Measurements from ENCODE around the gene NOXO1.

The NOXO1 gene

GRCh38 chr16:1989209-1990100 is 8.2 kb upstream of the NOXO1 start, which contains the start of gene SYNGR3:
Gene SYNGR3 (plus strand): TSS chr16:1989970. CDS start chr16:1990103, 133 bp downstream.
- DNase-seq (ENCODE audit: insufficient read length, low spot score) (peak; percentile 61), FAIRE-seq (no peak)

GRCh38 chr16:1987198-1987597 is 5.9 kb upstream of the NOXO1 start:
- DNase-seq (ENCODE audit: insufficient read length, low spot score) (no peak), FAIRE-seq (no peak)
- no peak for TF ChIP-seq CTCF (IDR thresholded peaks at IDR 0.05; ENCODE audit: insufficient read depth, missing control alignments)

More at GRCh38 chr16:1989209-1990100, 8.2 kb upstream of the NOXO1 start, which contains the start of gene SYNGR3:
- no peak for TF ChIP-seq CTCF (IDR thresholded peaks at IDR 0.05; ENCODE audit: insufficient read depth, missing control alignments)

GRCh38 chr16:1985466-1986150 is 4.3 kb upstream of the NOXO1 start:
- DNase-seq (ENCODE audit: insufficient read length, low spot score), result no peak
- FAIRE-seq, result no peak
- TF ChIP-seq CTCF (IDR thresholded peaks at IDR 0.05; ENCODE audit: insufficient read depth, missing control alignments), result no peak

- no peak for FAIRE-seq
- DNase-seq (ENCODE audit: insufficient read length, low spot score), result no peak
- no peak for TF ChIP-seq CTCF (IDR thresholded peaks at IDR 0.05; ENCODE audit: insufficient read depth, missing control alignments)
Measured at GRCh38 chr16:1984347-1985225, 3.3 kb upstream of the NOXO1 start.

GRCh38 chr16:1983544-1984346 is 2.5 kb upstream of the NOXO1 start, which contains the start of gene GFER:
Gene GFER (plus strand): TSS chr16:1984193. CDS start chr16:1984219, 26 bp downstream.
- DNase-seq (ENCODE audit: insufficient read length, low spot score) (peak; percentile 99), FAIRE-seq (no peak)
- peak; percentile 36 for TF ChIP-seq CTCF (IDR thresholded peaks at IDR 0.05; ENCODE audit: insufficient read depth, missing control alignments)

- FAIRE-seq, result no peak
- no peak for DNase-seq (ENCODE audit: insufficient read length, low spot score)
- no peak for TF ChIP-seq CTCF (IDR thresholded peaks at IDR 0.05; ENCODE audit: insufficient read depth, missing control alignments)
Measured at GRCh38 chr16:1982991-1983543, 1.8 kb upstream of the NOXO1 start.

All from D721Med (cell line).